Breast epithelium (tissue), 4 donors: ENCODE results near the gene SLC5A10. TPM values are rescaled to one million over a fixed set of nuclear protein-coding genes. Genes with fewer than 3 reads are reported as not detected.

ENCODE experiments used
- DNase-seq, 2 donors: peaks; one replicate each; pipeline ENCODE4 v3.0.0-alpha.2; 2019; ENCODE audit warnings: low spot score in 2 of 2
- H3K27ac ChIP-seq, 2 donors: fragments of 200-600 bp; sonication (generic) in 1 of 2; one replicate each; pipeline ENCODE4 v1.5.1; 2016 to 2019; ENCODE audit warnings: mild to moderate bottlenecking in 1 of 2
- H3K27me3 ChIP-seq, 2 donors: fragments of 200-600 bp; sonication (generic) in 1 of 2; one replicate each; pipeline versions ENCODE4 v1.5.1 to v1.6.0; 2017 to 2019; ENCODE audit warnings: control low read depth in 1 of 2, mild to moderate bottlenecking in 1 of 2
- H3K36me3 ChIP-seq: fragments of 200-600 bp; one replicate; pipeline ENCODE4 v1.5.1; 2019
- H3K4me1 ChIP-seq, 2 donors: fragments of 200-600 bp; sonication (generic); one replicate each; pipeline ENCODE4 v1.5.1; 2016 to 2019; ENCODE audit warnings: control low read depth in 1 of 2
- H3K4me3 ChIP-seq, 3 donors: fragments of 200-600 bp; sonication (generic); 1 replicate in 2 of 3; 2 replicates in 1 of 3; pipeline ENCODE4 v1.5.1; 2016 to 2019; ENCODE audit warnings: mild to moderate bottlenecking in 3 of 3, moderate library complexity in 2 of 3
- H3K9me3 ChIP-seq, 2 donors: fragments of 200-600 bp; sonication (generic) in 1 of 2; one replicate each; pipeline ENCODE4 v1.5.1; 2016 to 2019; ENCODE audit warnings: control low read depth in 1 of 2
- POLR2A ChIP-seq: fragments of 450-650 bp; IDR thresholded peaks from one replicate; pipeline ENCODE4 v1.6.1; 2016; ENCODE audit warnings: antibody characterized with exemption, mild to moderate bottlenecking, moderate library complexity
- POLR2AphosphoS5 ChIP-seq, 3 donors: sonication (generic); formaldehyde crosslinking; IDR thresholded peaks; one replicate each; pipeline ENCODE4 v1.6.1; 2017; ENCODE audit warnings: antibody characterized with exemption in 3 of 3
- intact Hi-C: fragments of 100-400 bp; cut with DNase I; formaldehyde crosslinking; loops from one replicate; pipeline ENCODE4 v1.15.1; 2023; ENCODE audit warnings: low total_unique reads
- total RNA-seq, 3 donors: library from RNA; depleted of rRNA; stranded (reverse); fragments of >200 nt; gene quantifications; one replicate each; pipeline ENCODE4 v1.1.0, GENCODE V29; 2016
- TF ChIP-seq, protein P1 (sequence below), 3 donors: fragments of 450-650 bp; IDR thresholded peaks; one replicate each; pipeline ENCODE4 v1.5.1; 2016 to 2017; ENCODE audit warnings: antibody characterized with exemption in 3 of 3, mild to moderate bottlenecking in 3 of 3, moderate library complexity in 3 of 3

Gene SLC5A10
- total RNA-seq, 3 donors from 2014 or later = 0.29 TPM; not detected in 2

DNA sequence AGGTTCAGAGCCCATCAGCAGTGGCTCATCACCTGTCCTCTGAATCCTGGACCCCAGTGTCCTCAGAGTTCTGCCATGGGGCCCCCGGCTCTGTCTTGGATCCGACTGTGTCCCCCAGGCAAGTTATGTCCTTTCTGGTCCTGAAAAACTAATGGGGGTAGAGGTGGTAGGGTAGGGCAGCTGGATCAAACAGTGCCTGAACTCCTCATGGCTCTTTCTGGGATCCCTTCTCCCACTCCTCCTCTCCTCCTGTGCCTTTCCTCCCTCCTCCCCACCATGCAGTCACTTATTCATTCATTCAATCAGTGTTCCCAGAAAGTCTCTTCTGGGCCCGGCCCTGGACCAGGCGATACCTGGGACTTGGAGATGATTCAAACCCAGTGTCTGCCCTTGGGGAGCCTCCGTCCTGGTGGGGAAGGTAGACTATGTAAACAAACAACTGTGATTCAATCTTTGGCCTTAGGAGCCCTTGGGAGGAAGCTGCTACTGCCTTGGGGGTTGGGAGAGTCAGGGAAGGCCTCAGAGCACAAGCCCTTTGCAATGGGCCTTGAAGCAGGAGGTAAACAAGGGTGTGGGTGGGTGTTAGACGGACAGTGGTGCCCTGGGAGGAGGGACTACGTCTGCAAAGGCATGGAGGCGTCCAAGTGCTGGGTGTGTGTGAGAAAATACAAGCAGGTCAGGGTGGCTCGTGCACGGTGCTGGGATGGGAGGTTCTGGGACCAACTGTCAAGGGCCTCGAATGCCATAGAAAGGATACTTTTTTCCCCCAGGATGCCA lies 59.0 kb downstream of the SLC5A10 start:
- no peak for DNase-seq
- Histone ChIP-seq H3K27me3 (no peaks in the 10 kb centered on the region), H3K36me3 (no peaks in the 10 kb centered on the region), H3K9me3 (no peaks in the 10 kb centered on the region), H3K27ac (no peak overlapping the region), H3K4me3 (no peak overlapping the region), H3K4me1 (no peaks in the 10 kb centered on the region)
- TF ChIP-seq, protein P1, sequence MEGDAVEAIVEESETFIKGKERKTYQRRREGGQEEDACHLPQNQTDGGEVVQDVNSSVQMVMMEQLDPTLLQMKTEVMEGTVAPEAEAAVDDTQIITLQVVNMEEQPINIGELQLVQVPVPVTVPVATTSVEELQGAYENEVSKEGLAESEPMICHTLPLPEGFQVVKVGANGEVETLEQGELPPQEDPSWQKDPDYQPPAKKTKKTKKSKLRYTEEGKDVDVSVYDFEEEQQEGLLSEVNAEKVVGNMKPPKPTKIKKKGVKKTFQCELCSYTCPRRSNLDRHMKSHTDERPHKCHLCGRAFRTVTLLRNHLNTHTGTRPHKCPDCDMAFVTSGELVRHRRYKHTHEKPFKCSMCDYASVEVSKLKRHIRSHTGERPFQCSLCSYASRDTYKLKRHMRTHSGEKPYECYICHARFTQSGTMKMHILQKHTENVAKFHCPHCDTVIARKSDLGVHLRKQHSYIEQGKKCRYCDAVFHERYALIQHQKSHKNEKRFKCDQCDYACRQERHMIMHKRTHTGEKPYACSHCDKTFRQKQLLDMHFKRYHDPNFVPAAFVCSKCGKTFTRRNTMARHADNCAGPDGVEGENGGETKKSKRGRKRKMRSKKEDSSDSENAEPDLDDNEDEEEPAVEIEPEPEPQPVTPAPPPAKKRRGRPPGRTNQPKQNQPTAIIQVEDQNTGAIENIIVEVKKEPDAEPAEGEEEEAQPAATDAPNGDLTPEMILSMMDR (IDR thresholded peaks at IDR 0.05) = no peak
- no peak for TF ChIP-seq POLR2AphosphoS5 (IDR thresholded peaks at IDR 0.05)
- no peak for TF ChIP-seq POLR2A
- intact Hi-C loops = no loop called here

DNA sequence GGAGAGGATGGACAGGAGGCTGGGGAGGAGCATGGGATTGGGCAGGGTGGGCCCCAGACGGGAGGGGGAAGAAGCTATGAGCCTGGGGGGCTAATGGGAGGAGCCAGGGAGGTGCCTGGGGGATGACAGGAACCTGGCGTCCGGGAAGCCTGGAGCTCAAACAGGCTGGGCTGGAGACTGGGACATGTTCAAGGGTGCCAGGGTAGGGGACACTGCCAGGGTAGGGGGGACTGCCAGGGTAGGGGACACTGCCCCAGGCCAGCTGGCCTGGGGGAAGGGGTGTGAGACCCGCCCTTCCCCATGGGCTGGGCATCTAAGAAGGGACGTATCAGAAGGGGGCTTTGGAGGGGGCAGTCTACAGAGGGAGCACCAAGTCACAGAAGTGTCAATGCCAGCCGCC lies 59.6 kb downstream of the SLC5A10 start:
- TF ChIP-seq POLR2AphosphoS5 (IDR thresholded peaks at IDR 0.05) (no peak), POLR2A (no peak)
- TF ChIP-seq, protein P1 (IDR thresholded peaks at IDR 0.05) = no peak
- Histone ChIP-seq H3K4me3 (no peak overlapping the region), H3K27ac (no peak overlapping the region), H3K4me1 (no peaks in the 10 kb centered on the region), H3K27me3 (no peaks in the 10 kb centered on the region), H3K36me3 (no peaks in the 10 kb centered on the region), H3K9me3 (no peaks in the 10 kb centered on the region)
- DNase-seq = no peak
- intact Hi-C loops = no loop called here

DNA sequence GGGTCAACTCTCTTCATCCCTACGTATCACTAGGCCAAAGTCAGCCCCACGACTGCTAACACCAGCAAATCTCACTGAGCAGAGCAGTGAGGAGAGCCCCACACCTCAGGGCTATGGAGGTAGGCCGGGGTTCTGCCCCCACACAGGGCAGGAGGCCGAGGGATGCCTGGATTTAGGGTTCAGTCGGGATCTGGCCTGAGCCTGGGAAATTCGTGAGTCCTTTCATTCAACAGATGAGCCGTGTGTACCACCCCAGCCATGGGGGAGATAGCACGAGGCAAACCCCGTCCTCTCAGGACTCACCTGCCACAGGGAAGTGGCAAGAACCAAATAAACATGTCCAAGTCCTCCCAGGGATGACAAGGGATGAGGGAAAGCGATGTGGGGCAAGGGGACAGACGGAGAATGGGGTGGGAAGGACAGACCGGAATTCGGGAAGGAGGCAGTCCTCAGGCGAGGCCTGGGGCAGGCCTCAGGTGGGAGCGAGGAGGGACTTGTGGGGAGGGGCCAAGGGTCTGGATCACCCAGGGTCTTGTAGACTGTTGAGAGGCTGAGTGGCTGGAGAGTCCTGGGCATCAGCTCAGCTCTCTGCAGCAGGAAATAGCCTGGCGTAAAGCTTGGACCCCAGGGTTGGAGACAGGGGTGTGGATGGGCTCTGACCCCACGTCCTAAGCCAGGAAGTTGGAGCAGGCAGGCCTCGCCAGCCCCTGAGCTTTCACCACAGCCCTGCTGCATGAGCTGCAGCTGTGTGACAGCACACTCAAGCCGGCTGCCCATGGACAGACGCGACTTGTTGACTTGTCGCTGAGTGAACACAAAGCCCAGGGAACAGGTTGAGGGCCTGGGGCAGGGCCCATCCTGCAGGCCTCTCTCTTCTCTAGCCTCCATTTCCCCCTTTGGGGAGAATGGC lies 60.5 kb downstream of the SLC5A10 start:
- intact Hi-C loops = no loop called here
- Histone ChIP-seq H3K4me3 (no peak overlapping the region), H3K4me1 (no peaks in the 10 kb centered on the region), H3K9me3 (no peaks in the 10 kb centered on the region), H3K27me3 (no peaks in the 10 kb centered on the region), H3K27ac (no peak overlapping the region), H3K36me3 (no peaks in the 10 kb centered on the region)
- no peak for DNase-seq
- TF ChIP-seq POLR2AphosphoS5 (IDR thresholded peaks at IDR 0.05) (no peak), POLR2A (no peak)
- TF ChIP-seq, protein P1 (IDR thresholded peaks at IDR 0.05) = no peak

DNA sequence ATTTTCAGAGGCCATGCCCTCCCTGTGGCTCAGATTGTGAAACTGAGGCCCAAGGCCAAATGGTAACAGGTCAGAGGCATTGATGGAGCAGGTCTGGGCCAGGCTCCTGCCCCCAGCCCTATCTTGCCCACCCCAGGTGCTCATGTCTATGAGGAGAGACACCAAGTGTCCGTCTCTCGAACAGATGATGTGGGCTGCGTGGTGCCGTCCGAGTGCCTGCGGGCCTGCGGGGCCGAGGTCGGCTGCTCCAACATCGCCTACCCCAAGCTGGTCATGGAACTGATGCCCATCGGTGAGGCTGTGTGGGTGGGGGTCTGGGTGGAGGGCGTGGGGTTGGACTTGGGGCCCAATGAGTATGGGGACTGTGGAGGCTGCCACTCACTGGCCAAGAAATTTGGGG lies 61.3 kb downstream of the SLC5A10 start:
- Histone ChIP-seq H3K4me1 (no peaks in the 10 kb centered on the region), H3K4me3 (no peak overlapping the region), H3K27me3 (no peaks in the 10 kb centered on the region), H3K9me3 (no peaks in the 10 kb centered on the region), H3K27ac (no peak overlapping the region), H3K36me3 (no peaks in the 10 kb centered on the region)
- DNase-seq = no peak
- TF ChIP-seq POLR2AphosphoS5 (IDR thresholded peaks at IDR 0.05) = no peak
- TF ChIP-seq, protein P1 (IDR thresholded peaks at IDR 0.05) = no peak
- TF ChIP-seq POLR2A = no peak
- intact Hi-C loops = no loop called here
